GM12892 (cell line): ENCODE data around the gene ANKS1B.

Experiments used
- POLR2A ChIP-seq: IDR thresholded peaks from 2 replicates; pipeline ENCODE4 v1.6.1; 2011; ENCODE audit warnings: low read depth, low read length, control low read depth
- POLR2AphosphoS5 ChIP-seq: IDR thresholded peaks from 2 replicates; pipeline ENCODE4 v1.6.1; 2011; ENCODE audit warnings: low read depth, low read length, control low read depth
- TAF1 ChIP-seq: IDR thresholded peaks from 2 replicates; pipeline ENCODE4 v1.6.1; 2011; ENCODE audit warnings: low read depth, mild to moderate bottlenecking, control low read depth, low read length, borderline replicate concordance

GRCh38 chr12:99810718-99811593, 173.8 kb downstream of the ANKS1B start:
- no peak for TF ChIP-seq POLR2A
- no peak for TF ChIP-seq TAF1
- no peak for TF ChIP-seq POLR2AphosphoS5
